GM19324 (cell line): Measurements from ENCODE around the gene PRSS12.
A peak's percentile ranks its signal among the peaks of the same experiment; 100 is the strongest.
"Not testable (repeated sequence)": the region's sequence is repeated elsewhere in the genome, so short reads cannot be mapped to it uniquely, and the experiment has no call there.

Experiments
- ATAC-seq: cut with Tn5 transposase; IDR thresholded peaks from one replicate; pipeline ENCODE4 v1.9.1; 2021; ENCODE audit warnings: mild to moderate bottlenecking, moderate library complexity; ENCODE audit not compliant: unreplicated experiment, low FRiP score

Gene PRSS12

DNA sequence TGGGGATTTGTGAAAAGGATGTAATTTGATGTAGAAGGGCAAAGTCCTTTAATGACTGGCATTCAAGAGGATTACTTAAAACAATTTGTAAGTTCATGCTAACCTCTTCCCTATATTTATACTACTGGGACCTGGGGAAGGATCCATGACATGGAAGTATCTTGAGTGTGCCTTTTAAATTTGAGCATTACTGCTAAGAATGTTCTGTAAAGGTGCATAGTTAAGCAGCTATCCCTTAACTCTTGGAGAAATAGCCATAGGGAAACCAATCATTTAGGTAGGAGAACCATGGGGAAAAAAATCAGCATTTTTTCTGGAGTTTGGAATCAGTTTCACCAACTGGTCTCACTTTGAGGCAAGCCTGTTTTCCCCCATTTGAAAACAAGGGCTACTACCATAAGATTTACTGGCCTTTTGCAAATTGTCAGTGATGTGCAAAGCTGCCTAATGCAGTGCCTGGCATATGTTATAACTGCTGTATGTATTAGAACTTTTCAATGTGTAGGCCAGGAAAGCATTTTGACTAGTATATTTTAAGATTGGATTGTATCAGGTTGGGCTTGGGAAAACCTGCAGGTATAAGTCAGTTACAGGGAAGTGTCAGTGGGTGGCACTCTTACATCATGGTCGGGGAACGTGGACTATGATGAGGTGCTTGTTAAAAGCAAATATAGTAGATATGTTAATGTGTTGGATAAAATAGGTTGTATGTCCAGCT is 72.1 kb downstream of the PRSS12 start:
- ATAC-seq, result peak; percentile 23

GRCh38 chr4:118279920-118280432 is 72.8 kb downstream of the PRSS12 start:
- no peak for ATAC-seq

GRCh38 chr4:118279328-118279727 is 73.5 kb downstream of the PRSS12 start:
- ATAC-seq, result no peak

- peak; percentile 92 for ATAC-seq
Measured at GRCh38 chr4:118278473-118279274, 74.1 kb downstream of the PRSS12 start.

GRCh38 chr4:118277243-118277642 is 75.6 kb downstream of the PRSS12 start:
- no peak for ATAC-seq

GRCh38 chr4:118276580-118276979 is 76.2 kb downstream of the PRSS12 start:
- ATAC-seq, result no peak

- no peak for ATAC-seq
Measured at GRCh38 chr4:118273642-118274041, 79.2 kb downstream of the PRSS12 start.

DNA sequence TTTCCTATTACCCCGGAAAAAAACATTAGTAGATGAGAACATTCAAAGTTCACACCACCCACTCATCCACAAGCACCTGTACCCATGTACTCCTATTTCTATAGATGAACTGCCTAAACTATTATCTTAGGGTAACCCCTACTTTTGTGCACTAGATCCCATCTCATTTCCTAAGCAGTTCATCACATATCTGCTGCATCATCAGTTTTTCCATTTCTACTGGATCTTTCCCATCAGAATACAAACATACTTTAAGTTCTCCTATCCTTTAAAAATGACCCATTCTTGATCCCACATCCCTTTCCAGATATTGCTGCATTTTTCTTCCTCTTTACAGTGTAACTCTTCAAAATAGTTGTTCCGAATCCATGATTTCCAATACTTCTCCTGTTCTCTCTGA is 81.0 kb downstream of the PRSS12 start:
- ATAC-seq, result no peak

GRCh38 chr4:118270492-118270891 is 82.3 kb downstream of the PRSS12 start:
- no peak for ATAC-seq

GRCh38 chr4:118268780-118269179 is 84.0 kb downstream of the PRSS12 start:
- ATAC-seq, result no peak

DNA sequence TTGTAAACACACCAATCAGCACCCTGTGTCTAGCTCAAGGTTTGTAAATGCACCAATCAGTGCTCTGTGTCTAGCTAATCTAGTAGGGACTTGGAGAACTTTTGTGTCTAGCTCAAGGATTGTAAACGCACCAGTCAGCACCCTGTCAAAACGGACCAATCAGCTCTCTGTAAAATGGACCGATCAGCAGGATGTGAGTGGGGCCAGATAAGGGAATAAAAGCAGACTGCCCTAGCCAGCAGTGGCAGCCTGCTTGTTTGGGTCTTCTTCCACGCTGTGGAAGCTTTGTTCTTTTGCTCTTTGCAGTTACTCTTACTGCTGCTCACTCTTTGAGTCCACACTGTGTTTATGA is 86.7 kb downstream of the PRSS12 start:
- not testable (repeated sequence) for ATAC-seq

DNA sequence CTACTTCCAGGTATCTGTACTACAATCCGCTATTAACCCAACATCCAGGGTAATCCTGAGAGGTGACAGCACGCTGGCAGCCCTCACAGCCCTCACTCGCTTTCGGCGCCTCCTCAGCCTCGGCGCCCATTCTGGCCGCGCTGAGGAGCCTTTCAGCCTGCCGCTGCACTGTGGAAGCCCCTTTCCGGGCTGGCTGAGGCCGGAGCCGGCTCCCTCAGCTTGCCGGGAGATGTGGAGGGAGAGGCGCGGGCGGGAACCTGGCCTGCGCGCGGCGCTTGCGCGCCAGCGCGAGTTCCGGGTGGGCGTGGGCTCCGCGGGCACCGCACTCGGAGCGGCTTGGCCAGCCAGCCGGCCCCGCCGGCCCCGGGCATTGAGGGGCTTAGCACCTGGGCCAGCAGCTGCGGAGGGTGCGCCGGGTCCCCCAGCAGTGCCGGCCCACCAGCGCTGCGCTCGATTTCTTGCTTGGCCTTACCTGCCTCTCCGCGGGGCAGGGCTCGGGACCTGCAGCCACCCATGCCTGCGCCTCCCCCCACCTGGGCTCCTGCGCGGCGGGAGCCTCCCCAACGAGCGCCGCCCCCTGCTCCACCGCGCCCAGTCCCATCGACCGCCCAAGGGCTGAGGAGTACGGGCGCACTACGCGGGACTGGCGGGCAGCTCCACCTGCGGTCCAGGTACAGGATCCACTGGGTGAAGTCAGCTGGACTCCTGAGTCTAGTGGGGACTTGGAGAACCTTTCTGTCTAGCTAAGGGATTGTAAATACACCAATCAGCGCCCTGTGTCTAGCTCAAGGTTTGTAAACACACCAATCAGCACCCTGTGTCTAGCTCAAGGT is 87.3 kb downstream of the PRSS12 start:
- no peak for ATAC-seq

GRCh38 chr4:118264096-118264495 is 88.7 kb downstream of the PRSS12 start:
- no peak for ATAC-seq

DNA sequence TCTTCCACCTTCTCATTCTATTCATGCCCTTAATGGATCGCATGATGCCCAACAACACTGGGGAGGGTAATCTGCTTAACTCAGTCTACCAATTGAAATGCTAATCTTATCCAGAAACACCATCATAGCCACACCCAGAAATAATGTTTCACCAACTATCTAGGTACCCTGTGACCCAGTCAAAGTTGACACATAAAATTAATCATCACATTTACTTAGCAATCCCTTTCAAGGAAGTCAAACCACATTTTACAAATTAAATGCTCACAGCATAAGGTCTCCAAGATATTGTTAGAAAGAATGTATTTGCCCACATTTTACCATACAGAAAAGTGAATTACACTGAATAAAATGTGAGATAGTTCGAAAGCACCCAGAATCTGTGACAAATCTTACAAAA is 92.5 kb downstream of the PRSS12 start:
- no peak for ATAC-seq

DNA sequence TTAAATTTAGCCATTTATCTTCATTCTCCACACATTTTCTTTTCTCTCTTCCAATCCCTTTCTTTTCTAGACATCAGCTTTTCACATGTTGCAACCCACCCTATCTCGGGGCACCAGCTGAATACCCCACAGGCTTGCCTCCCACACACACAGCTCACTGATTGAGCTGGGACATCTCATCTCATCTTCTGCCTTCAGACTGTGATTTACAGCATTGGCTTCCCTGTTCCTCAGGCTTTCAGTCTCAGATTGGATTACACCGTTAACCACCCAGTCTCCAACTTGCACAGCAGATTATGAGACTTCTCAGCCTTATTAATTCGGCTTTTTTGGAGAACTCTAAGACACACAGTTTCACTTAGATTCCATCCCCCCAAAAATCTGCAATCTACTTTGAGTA is 93.7 kb downstream of the PRSS12 start:
- no peak for ATAC-seq

DNA sequence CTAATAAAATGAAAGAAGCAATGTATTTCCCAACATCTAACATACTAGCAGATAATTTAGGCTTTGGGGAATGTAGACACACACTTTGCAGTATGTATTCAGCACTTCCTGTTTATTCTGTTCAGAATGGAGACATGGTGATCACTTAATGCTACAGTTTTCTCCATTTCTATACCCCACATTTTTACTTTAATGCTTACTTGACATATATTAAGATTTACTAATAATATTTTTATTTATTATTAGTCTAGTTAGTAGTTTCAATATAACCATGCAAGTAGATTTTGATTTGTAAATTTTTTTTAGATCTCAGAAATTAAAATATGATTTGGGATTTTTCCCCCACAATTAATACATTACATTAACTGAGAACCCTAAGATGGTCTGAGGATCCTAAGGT is 98.4 kb downstream of the PRSS12 start:
- ATAC-seq, result no peak

DNA sequence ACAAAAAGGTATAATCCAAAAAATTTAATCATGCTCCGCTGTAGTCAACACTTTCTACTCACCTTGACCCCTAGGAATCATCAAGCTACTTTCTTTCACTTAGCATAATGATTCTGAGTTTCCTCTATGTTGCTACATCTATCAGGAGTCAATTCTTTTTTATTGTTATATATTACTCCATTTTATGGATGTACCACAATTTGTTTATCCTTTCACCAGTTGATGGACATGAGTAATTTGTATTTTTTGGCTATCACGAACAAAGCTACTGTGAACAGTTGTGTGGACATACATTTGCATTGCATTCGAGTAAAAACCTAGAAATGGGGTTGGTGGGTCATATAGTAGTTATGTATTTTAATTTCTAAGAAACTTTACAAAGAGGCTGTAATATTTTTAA is 102.9 kb downstream of the PRSS12 start:
- no peak for ATAC-seq

- no peak for ATAC-seq
Measured at GRCh38 chr4:118237531-118237930, 115.3 kb downstream of the PRSS12 start.

DNA sequence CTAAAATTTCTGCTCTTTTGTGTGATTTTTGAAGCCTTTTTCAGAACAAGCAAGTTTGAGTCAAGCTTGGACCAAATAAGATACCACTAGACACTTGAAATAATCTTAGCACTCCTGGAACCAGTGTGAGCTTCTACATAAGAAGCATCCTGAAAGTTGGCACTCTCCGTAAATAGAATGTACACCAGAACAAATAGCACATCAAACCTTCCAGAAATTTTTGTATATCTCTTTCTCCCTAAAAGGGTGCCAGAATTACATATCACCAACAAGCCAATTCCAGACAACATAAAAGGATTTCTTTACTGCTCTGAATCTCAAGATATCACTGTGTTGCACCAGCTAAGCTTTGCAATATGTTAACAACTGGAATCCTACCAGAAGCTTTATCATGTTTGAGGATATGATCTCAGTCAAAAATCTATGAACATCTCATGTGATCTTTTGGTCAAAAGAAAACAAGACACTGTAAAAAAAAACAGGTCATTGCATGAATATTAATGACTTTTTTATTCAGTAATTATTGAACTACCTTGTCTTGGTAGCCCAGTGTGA is 117.2 kb downstream of the PRSS12 start:
- ATAC-seq, result no peak
